Progenitor cell of endocrine pancreas (in vitro differentiated cells): ENCODE measurements around the gene SYNPO2. TPM values are rescaled to one million over a fixed set of nuclear protein-coding genes. Genes with fewer than 3 reads are reported as not detected.

Source experiments
- DNase-seq: peaks from one replicate; pipeline ENCODE4 v3.0.0; 2021; ENCODE audit warnings: low spot score; ENCODE audit not compliant: unreplicated experiment
- H3K27ac Mint-ChIP-seq: 2 replicates; pipeline ENCODE4 v1.8.0; 2021; ENCODE audit warnings: mild to moderate bottlenecking, moderate library complexity, mixed read lengths
- H3K27me3 Mint-ChIP-seq: 2 replicates; pipeline ENCODE4 v1.8.0; 2021; ENCODE audit warnings: mixed read lengths
- H3K36me3 Mint-ChIP-seq: 2 replicates; pipeline ENCODE4 v1.8.0; 2022; ENCODE audit warnings: mixed read lengths; ENCODE audit not compliant: insufficient read depth
- H3K4me1 Mint-ChIP-seq: 2 replicates; pipeline ENCODE4 v1.8.0; 2021; ENCODE audit warnings: low read depth, mixed read lengths
- H3K4me3 Mint-ChIP-seq: 2 replicates; pipeline ENCODE4 v1.8.0; 2021; ENCODE audit warnings: low read depth, mild to moderate bottlenecking, moderate library complexity, mixed read lengths
- H3K9me3 Mint-ChIP-seq: 2 replicates; pipeline ENCODE4 v1.8.0; 2021; ENCODE audit warnings: low read depth, mixed read lengths
- total RNA-seq: library from RNA; stranded (reverse); gene quantifications from 2 replicates; pipeline ENCODE4 v1.2.1, GENCODE V29; 2021
- TF ChIP-seq, protein P1 (sequence below): fragments of 200-600 bp; sonication (generic); IDR thresholded peaks from one replicate; pipeline ENCODE4 v1.5.0; 2021; ENCODE audit warnings: antibody characterized with exemption, mild to moderate bottlenecking; ENCODE audit not compliant: unreplicated experiment

The SYNPO2 gene
- total RNA-seq, 1 donor from 2014 or later, result 1.3 TPM

DNA sequence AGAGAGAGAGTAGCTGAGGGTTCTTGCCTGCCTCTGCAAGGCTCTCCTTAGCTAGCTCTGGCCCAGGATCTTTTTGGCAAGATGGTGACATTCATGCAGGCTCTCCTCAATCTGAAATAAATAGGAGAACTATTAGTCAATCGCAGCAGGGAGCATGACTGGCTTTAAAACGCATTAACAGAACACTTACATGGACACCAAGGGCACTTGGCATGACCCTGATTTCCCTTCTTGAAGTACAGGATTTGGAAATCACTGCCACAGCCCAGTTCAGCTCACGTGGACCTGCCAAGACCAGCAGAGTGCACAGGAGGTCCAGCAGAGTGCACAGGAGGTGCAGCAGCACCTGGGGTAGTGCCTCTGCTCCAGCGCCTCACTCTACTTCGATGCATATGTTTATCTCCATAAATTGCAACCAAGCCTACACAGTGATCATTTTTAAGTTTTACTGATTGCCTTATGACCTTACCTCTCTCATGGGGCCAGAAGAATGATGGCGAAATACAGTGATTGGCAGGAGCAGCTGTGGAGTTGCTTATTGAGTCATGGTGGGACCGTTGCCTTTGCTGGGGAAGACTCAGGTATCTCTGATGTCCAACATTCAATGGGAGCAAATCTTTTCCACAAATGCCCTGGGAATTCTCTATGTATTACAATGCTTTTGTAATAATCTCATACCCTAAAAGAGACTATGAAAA is 122.4 kb downstream of the SYNPO2 start:
- no peak overlapping the region for H3K27ac Mint-ChIP-seq
- H3K4me3 Mint-ChIP-seq, result no peak overlapping the region
- no peak for DNase-seq
- H3K27me3 Mint-ChIP-seq, result no peaks in the 10 kb centered on the region
- no peaks in the 10 kb centered on the region for H3K36me3 Mint-ChIP-seq
- TF ChIP-seq, protein P1, sequence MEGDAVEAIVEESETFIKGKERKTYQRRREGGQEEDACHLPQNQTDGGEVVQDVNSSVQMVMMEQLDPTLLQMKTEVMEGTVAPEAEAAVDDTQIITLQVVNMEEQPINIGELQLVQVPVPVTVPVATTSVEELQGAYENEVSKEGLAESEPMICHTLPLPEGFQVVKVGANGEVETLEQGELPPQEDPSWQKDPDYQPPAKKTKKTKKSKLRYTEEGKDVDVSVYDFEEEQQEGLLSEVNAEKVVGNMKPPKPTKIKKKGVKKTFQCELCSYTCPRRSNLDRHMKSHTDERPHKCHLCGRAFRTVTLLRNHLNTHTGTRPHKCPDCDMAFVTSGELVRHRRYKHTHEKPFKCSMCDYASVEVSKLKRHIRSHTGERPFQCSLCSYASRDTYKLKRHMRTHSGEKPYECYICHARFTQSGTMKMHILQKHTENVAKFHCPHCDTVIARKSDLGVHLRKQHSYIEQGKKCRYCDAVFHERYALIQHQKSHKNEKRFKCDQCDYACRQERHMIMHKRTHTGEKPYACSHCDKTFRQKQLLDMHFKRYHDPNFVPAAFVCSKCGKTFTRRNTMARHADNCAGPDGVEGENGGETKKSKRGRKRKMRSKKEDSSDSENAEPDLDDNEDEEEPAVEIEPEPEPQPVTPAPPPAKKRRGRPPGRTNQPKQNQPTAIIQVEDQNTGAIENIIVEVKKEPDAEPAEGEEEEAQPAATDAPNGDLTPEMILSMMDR, result no peak
- H3K9me3 Mint-ChIP-seq, result no peaks in the 10 kb centered on the region
- H3K4me1 Mint-ChIP-seq, result no peaks in the 10 kb centered on the region

DNA sequence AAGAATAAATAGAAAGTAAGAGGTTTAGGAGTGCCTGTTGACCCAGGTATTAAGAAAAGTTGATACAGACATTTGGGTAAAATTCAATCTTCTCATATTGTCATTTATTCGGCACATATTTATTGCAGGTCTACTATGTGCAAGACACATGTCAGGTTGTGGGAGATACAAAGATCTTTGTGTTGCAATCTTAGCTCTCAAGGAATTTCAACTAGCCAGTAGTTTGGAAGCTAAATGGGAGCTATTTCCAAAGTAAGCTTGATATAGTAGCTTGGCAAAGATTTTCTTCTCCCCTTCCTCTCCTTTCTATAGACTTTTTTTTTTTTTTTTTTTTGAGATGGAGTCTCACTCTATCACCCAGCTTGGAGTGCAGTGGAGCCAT is 122.9 kb downstream of the SYNPO2 start:
- Mint-ChIP-seq H3K4me3 (no peak overlapping the region), H3K27ac (no peak overlapping the region), H3K4me1 (no peaks in the 10 kb centered on the region), H3K36me3 (no peaks in the 10 kb centered on the region), H3K27me3 (no peaks in the 10 kb centered on the region), H3K9me3 (no peaks in the 10 kb centered on the region)
- DNase-seq, result no peak
- TF ChIP-seq, protein P1, result no peak

GRCh38 chr4:119014658-119015057 is 126.0 kb downstream of the SYNPO2 start:
- no peaks in the 10 kb centered on the region for H3K9me3 Mint-ChIP-seq
- no peak for DNase-seq
- no peaks in the 10 kb centered on the region for H3K27me3 Mint-ChIP-seq
- H3K4me3 Mint-ChIP-seq, result no peak overlapping the region
- H3K27ac Mint-ChIP-seq, result no peak overlapping the region
- H3K4me1 Mint-ChIP-seq, result peaks cover under 1% of the 10 kb centered on the region
- no peaks in the 10 kb centered on the region for H3K36me3 Mint-ChIP-seq
- TF ChIP-seq, protein P1, result no peak

GRCh38 chr4:119016636-119017035 is 128.0 kb downstream of the SYNPO2 start:
- Mint-ChIP-seq H3K27ac (no peak overlapping the region), H3K9me3 (no peaks in the 10 kb centered on the region), H3K4me1 (peaks cover 5% of the 10 kb centered on the region), H3K36me3 (no peaks in the 10 kb centered on the region), H3K27me3 (no peaks in the 10 kb centered on the region), H3K4me3 (no peak overlapping the region)
- no peak for DNase-seq
- TF ChIP-seq, protein P1, result no peak

- Mint-ChIP-seq H3K36me3 (no peaks in the 10 kb centered on the region), H3K27me3 (no peaks in the 10 kb centered on the region), H3K27ac (no peak overlapping the region), H3K4me1 (peaks cover 5% of the 10 kb centered on the region), H3K9me3 (no peaks in the 10 kb centered on the region), H3K4me3 (no peak overlapping the region)
- TF ChIP-seq, protein P1, result no peak
- no peak for DNase-seq
These were observed 129.0 kb downstream of the SYNPO2 start for GRCh38 chr4:119017636-119018035.
